ENCODE results near the gene TWIST2.

DNA sequence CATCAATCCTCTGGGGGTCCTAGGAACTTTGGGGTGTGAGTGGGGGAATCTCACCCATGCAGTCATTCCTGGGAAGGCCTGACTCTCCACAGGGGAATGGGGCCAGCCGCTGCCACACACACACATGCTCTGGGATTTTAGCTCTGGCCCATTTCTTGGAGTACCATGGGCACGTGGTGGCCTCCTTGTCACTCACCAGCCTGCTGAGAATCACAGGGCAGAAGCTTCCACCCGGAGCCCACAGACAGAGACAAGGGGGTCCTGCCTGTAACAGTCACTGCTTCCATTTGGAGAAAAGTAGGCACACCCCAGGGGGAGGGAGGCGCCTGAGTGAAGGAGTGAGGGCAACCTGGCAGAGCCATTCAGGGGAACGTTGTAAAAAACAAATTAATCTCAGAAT is 48.8 kb downstream of the TWIST2 start:
- TF ChIP-seq, protein P1, sequence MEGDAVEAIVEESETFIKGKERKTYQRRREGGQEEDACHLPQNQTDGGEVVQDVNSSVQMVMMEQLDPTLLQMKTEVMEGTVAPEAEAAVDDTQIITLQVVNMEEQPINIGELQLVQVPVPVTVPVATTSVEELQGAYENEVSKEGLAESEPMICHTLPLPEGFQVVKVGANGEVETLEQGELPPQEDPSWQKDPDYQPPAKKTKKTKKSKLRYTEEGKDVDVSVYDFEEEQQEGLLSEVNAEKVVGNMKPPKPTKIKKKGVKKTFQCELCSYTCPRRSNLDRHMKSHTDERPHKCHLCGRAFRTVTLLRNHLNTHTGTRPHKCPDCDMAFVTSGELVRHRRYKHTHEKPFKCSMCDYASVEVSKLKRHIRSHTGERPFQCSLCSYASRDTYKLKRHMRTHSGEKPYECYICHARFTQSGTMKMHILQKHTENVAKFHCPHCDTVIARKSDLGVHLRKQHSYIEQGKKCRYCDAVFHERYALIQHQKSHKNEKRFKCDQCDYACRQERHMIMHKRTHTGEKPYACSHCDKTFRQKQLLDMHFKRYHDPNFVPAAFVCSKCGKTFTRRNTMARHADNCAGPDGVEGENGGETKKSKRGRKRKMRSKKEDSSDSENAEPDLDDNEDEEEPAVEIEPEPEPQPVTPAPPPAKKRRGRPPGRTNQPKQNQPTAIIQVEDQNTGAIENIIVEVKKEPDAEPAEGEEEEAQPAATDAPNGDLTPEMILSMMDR (IDR thresholded peaks at IDR 0.05), result no peak
- TF ChIP-seq EP300 (IDR thresholded peaks at IDR 0.05), result no peak

Data from tibial nerve (tissue), 4 donors.